Fibroblast of the aortic adventitia (primary cell): ENCODE results near the gene PARP9. TPM values are rescaled to one million over a fixed set of nuclear protein-coding genes. Genes with fewer than 3 reads are reported as not detected.
"Not testable (repeated sequence)": the region's sequence is repeated elsewhere in the genome, so short reads cannot be mapped to it uniquely, and the experiment has no call there.

Experiments
- DNase-seq: peaks from one replicate; pipeline ENCODE4 v3.0.0-alpha.2; 2010; ENCODE audit warnings: low read depth
- H3K4me3 ChIP-seq: 2 replicates; pipeline ENCODE4 v1.5.1; 2011; ENCODE audit warnings: low read depth, mild to moderate bottlenecking, control low read depth, low read length, moderate library complexity
- total RNA-seq: library from RNA; depleted of rRNA; stranded (reverse); fragments of >200 nt; gene quantifications from 2 replicates; pipeline ENCODE4 v1.2.3, GENCODE V29; 2012; ENCODE audit warnings: low replicate concordance
- TF ChIP-seq, protein P1 (sequence below): IDR thresholded peaks from 2 replicates; pipeline ENCODE4 v1.5.1; 2011; ENCODE audit warnings: mild to moderate bottlenecking, low read length, control low read depth, inconsistent platforms; ENCODE audit not compliant: insufficient read depth

The PARP9 gene
- total RNA-seq, 1 donor = 32.6 TPM

DNA sequence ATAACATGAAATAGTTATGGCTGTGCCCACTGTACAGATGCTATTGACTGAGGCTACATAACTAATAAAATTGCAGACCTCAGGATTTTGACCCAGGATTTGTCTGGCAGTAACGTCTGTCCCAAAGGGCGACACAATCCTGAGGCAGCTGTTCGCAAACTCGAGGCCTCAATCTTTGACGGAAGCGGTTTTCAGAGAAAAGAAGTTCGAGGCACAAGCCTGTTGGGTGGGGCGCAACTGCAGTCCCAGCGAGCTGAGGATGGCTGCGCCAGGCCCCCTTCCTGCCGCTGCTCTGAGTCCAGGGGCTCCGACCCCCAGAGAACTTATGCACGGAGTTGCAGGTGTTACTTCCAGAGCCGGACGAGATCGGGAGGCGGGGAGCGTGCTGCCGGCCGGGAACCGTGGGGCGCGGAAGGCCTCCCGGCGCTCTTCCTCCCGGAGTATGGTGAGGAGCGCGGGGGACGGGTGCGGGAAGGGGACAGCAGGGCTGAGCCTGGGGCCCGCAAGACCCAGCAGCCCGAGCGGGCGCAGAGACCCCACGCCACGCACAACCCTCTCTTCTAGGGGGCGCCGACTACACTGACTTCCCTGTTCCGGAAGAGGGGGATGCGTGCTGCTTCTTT lies 13.4 kb upstream of the PARP9 start, which contains the start of gene PARP15:
Gene PARP15, plus strand, starts transcription at position 242 of the 623 bp plus-strand sequence. Its CDS starts 18 bp downstream, at position 260.
- H3K4me3 ChIP-seq = peak within 1 kb of the TSS; percentile 59
- TF ChIP-seq, protein P1, sequence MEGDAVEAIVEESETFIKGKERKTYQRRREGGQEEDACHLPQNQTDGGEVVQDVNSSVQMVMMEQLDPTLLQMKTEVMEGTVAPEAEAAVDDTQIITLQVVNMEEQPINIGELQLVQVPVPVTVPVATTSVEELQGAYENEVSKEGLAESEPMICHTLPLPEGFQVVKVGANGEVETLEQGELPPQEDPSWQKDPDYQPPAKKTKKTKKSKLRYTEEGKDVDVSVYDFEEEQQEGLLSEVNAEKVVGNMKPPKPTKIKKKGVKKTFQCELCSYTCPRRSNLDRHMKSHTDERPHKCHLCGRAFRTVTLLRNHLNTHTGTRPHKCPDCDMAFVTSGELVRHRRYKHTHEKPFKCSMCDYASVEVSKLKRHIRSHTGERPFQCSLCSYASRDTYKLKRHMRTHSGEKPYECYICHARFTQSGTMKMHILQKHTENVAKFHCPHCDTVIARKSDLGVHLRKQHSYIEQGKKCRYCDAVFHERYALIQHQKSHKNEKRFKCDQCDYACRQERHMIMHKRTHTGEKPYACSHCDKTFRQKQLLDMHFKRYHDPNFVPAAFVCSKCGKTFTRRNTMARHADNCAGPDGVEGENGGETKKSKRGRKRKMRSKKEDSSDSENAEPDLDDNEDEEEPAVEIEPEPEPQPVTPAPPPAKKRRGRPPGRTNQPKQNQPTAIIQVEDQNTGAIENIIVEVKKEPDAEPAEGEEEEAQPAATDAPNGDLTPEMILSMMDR = no peak

DNA sequence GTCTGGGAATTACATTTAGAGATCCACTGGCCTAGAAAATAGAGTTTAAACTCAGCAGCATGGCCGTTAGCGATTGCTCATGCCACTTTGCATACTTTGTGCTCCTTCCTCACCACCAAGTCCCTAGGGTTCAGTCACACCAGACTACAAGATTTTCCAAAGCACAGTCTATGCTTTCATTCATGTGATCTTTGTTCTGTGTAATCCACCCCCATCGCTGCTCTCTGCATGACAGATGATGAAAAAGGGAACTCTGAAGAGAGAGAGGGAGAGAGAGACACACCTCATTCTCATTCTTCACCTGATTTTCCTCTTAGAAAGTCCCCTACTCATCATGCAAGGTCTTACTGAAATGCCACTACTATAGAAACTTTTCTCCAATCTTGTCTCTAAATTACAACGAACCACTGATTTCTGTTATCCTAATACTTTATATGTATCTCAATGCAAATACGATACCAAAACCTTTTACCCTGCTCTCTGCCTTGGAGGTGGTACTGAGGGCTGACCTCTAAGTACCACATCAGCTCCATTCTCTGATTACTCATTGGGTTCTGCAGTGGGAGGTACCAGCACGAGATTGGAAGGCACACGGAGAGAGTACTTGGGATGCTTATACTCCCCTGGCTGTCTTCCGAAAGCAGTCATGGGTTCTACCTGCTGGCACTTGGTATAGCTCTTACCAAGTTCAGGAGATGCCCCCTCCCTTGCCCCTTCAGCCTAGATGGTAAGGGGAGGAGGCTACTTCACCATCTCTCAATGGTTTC lies 12.3 kb upstream of the PARP9 start:
- no peak for DNase-seq
- no peak overlapping the region for H3K4me3 ChIP-seq
- TF ChIP-seq, protein P1 = no peak

More for the DNA sequence above, 13.4 kb upstream of the PARP9 start, which contains the start of gene PARP15:
- DNase-seq = peak; percentile 4

DNA sequence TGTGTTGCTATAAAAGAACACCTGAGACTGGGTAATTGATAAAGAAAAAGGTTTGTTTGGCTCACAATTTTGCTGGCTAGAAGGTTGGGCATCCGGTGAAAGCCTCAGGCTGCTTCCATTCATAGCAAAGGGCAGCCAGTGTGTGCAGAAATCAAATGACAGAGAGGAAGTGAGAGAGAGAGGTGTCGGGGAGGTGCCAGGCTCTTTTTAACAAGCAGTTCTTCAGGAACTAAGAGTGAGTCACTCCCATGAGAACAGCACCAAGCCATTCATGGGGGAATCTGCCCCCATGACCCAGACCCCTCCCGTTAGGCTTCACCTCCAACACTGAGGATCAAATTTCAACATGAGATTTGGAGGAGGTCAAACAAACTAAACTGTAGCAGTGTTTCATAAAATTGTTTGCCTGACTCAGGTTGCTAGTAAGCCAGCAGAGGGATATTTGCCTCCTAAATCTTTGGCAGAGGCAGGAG lies 8.9 kb upstream of the PARP9 start:
- peak; percentile 51 for DNase-seq
- TF ChIP-seq, protein P1 = no peak

DNA sequence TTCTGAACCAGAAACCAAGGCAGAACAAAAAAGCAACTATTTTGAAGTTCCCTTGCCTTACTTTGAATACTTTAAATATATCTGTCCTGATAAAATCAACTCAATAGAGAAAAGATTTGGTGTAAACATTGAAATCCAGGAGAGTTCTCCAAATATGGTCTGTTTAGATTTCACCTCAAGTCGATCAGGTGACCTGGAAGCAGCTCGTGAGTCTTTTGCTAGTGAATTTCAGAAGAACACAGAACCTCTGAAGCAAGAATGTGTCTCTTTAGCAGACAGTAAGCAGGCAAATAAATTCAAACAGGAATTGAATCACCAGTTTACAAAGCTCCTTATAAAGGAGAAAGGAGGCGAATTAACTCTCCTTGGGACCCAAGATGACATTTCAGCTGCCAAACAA lies 4.7 kb upstream of the PARP9 start:
- TF ChIP-seq, protein P1 = no peak
- no peak for DNase-seq
- H3K4me3 ChIP-seq = no peak overlapping the region

More for the DNA sequence above, 8.9 kb upstream of the PARP9 start:
- no peak overlapping the region for H3K4me3 ChIP-seq

DNA sequence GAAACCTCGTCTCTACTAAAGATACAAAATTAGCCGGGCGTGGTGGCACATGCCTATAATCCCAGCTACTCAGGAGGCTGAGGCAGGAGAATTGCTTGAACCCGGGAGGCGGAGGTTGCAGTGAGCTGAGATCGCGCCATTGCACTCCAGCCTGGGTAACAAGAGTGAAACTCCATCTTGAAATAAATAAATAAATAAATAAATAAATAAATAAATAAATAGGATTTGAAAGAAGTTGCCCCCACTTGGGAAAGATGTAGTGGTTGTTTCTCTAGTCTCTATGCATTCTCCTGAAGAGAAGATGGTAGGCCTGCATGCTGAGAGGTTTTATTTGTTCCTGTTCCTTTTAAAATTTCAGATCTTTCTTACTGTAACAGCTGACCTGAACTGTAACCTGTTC lies 4.0 kb upstream of the PARP9 start:
- H3K4me3 ChIP-seq, DNase-seq: not testable (repeated sequence)

DNA sequence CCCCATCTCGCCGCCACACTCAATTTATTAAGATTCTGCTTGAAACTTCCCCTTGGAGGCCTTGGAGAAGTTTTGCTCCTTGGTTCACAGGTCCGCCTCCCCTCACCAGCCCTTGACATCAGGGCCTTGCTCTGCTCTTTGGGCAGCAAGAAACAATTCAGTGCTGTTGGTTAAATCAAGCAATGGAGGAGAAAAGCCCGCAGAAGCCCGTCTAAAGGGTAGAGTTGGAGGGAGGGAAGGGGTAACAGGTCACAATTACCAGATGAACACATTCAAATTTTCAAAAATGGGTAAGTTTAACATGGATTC lies 429 bp downstream of the PARP9 start:
- TF ChIP-seq, protein P1 = no peak
- H3K4me3 ChIP-seq = peak overlapping the region; percentile 85
- DNase-seq = peak; percentile 32

DNA sequence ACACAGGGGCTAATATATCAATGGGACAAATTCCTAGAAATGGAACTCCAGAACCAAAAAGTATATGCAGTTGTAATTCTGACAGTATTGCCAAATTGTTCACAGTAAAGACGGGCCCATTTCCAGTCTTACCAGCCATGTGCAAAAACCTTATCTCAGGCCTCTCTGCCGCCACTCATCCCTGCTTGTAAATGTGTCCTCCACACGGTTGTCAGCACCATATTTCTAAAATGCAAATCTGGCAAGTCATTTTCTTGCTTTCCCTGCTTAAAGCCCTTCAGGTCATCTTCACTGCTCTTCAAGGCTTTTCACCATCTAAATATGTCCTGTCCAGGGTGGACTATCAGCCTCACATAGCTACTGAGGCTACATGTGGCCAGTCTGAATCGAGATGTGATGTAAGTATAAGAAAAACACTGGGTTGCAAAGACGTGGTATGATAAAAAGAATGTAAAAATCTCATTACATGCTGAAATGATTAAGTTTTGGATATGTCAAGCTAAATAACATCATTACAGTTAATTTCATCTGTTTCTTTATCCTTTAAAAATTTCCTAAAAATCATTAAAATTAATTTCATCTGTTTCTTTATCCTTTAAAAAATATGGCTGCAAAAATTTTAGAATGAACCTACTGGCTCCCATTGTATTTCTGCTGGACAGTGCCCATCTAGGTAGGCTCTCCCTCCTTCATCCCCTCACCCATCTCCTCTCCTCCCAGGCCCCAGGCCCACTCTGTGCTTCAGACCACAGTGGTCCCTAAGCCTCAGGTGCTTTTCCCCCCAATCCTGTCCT lies 980 bp downstream of the PARP9 start:
- TF ChIP-seq, protein P1 = no peak

More for the DNA sequence above, 980 bp downstream of the PARP9 start:
- peak overlapping the region; percentile 85 for H3K4me3 ChIP-seq
- DNase-seq = peak; percentile 31
